DND-41 (cell line): ENCODE data around the gene FAM227A.
A peak's percentile ranks its signal among the peaks of the same experiment; 100 is the strongest.

Source experiments
- ATAC-seq: fragments of 200-7000 bp; cut with Tn5 transposase; 3 replicates; pipeline ENCODE4 v1.9.1; 2021; ENCODE audit warnings: low read depth; ENCODE audit not compliant: insufficient read depth
- DNase-seq: peaks from one replicate; pipeline ENCODE4 v3.0.0-alpha.2; 2020
- H2AFZ ChIP-seq: 2 replicates; pipeline ENCODE4 v1.6.0; 2012; ENCODE audit warnings: low read depth, low read length
- H3K27ac ChIP-seq: 2 replicates; pipeline ENCODE4 v1.5.1; 2012; ENCODE audit warnings: low read length, inconsistent platforms
- H3K27me3 ChIP-seq: fragments of 200-600 bp; sonication (generic); 2 replicates; pipeline ENCODE4 v1.6.0; 2012; ENCODE audit warnings: low read length, mild to moderate bottlenecking, inconsistent platforms; ENCODE audit not compliant: insufficient read depth, poor library complexity
- H3K36me3 ChIP-seq: 2 replicates; pipeline ENCODE4 v1.5.1; 2012; ENCODE audit warnings: low read length, inconsistent platforms; ENCODE audit not compliant: insufficient read depth
- H3K4me1 ChIP-seq: 2 replicates; pipeline ENCODE4 v1.5.1; 2012; ENCODE audit warnings: mild to moderate bottlenecking, low read length; ENCODE audit not compliant: insufficient read depth
- H3K4me2 ChIP-seq: 2 replicates; pipeline ENCODE4 v1.6.0; 2012; ENCODE audit warnings: mild to moderate bottlenecking, moderate library complexity, low read length, inconsistent platforms; ENCODE audit not compliant: insufficient read depth
- H3K4me3 ChIP-seq, 2 experiments: fragments of 200-600 bp in 1 of 2; shearing (Covaris generic) in 1 of 2; 2 replicates each; pipeline ENCODE4 v1.5.1; 2012 to 2016; ENCODE audit warnings: inconsistent platforms in 2 of 2, low read length in 2 of 2, mild to moderate bottlenecking in 2 of 2, low read depth in 1 of 2, moderate library complexity in 1 of 2
- H3K79me2 ChIP-seq: 2 replicates; pipeline ENCODE4 v1.6.0; 2012; ENCODE audit warnings: low read length, inconsistent platforms; ENCODE audit not compliant: insufficient read depth
- H3K9ac ChIP-seq: 2 replicates; pipeline ENCODE4 v1.6.0; 2012; ENCODE audit warnings: low read depth, mild to moderate bottlenecking, inconsistent platforms, low read length, moderate library complexity
- H3K9me3 ChIP-seq: 2 replicates; pipeline ENCODE4 v1.5.1; 2012; ENCODE audit warnings: low read length, moderate library complexity, mild to moderate bottlenecking, inconsistent platforms; ENCODE audit not compliant: insufficient read depth, severe bottlenecking
- H4K20me1 ChIP-seq: 2 replicates; pipeline ENCODE4 v1.6.0; 2012; ENCODE audit warnings: low read length; ENCODE audit not compliant: insufficient read depth
- EZH2 ChIP-seq: IDR thresholded peaks from 3 replicates; pipeline ENCODE4 v1.6.1; 2012; ENCODE audit warnings: borderline replicate concordance, low read depth, mild to moderate bottlenecking, moderate library complexity, low read length, inconsistent platforms; ENCODE audit not compliant: severe bottlenecking
- TF ChIP-seq, protein P1 (sequence below): IDR thresholded peaks from 2 replicates; pipeline ENCODE4 v1.5.1; 2012; ENCODE audit warnings: borderline replicate concordance, low read length, moderate library complexity, mild to moderate bottlenecking; ENCODE audit not compliant: poor library complexity, severe bottlenecking; ENCODE audit errors: extremely low read depth

The FAM227A gene

GRCh38 chr22:38656256-38657044 is at the start of gene FAM227A, which contains the start of gene CBY1:
Gene FAM227A, minus strand, starts transcription at chr22:38656392. Its CDS starts 6,224 bp downstream, at chr22:38650168.
Gene CBY1, plus strand, starts transcription at chr22:38656638. Its CDS starts 11,417 bp downstream, at chr22:38668055.
- no peaks in the 10 kb centered on the region for H3K9me3 ChIP-seq
- ATAC-seq (peak; percentile 84), DNase-seq (peak; percentile 81)
- H3K9ac ChIP-seq, result peak within 1 kb of the TSS; percentile 77
- H3K4me1 ChIP-seq, result peaks cover 20% of the 10 kb centered on the region
- peak within 1 kb of the TSS; percentile 92 for H3K4me2 ChIP-seq
- H4K20me1 ChIP-seq, result no peaks in the 10 kb centered on the region; the same call in 1 of the 2 replicates
- peaks cover 23% of the 10 kb centered on the region for H3K79me2 ChIP-seq
- peak within 1 kb of the TSS; percentile 98 for H3K27ac ChIP-seq
- no peak for TF ChIP-seq EZH2
- TF ChIP-seq, protein P1, sequence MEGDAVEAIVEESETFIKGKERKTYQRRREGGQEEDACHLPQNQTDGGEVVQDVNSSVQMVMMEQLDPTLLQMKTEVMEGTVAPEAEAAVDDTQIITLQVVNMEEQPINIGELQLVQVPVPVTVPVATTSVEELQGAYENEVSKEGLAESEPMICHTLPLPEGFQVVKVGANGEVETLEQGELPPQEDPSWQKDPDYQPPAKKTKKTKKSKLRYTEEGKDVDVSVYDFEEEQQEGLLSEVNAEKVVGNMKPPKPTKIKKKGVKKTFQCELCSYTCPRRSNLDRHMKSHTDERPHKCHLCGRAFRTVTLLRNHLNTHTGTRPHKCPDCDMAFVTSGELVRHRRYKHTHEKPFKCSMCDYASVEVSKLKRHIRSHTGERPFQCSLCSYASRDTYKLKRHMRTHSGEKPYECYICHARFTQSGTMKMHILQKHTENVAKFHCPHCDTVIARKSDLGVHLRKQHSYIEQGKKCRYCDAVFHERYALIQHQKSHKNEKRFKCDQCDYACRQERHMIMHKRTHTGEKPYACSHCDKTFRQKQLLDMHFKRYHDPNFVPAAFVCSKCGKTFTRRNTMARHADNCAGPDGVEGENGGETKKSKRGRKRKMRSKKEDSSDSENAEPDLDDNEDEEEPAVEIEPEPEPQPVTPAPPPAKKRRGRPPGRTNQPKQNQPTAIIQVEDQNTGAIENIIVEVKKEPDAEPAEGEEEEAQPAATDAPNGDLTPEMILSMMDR, result peak; percentile 5
- H2AFZ ChIP-seq, result peak within 1 kb of the TSS; percentile 90
- no peaks in the 10 kb centered on the region for H3K27me3 ChIP-seq
- H3K4me3 ChIP-seq, result peak within 1 kb of the TSS; percentile 71 to 87
- H3K36me3 ChIP-seq, result peaks cover 6% of the 10 kb centered on the region

GRCh38 chr22:38705235-38706100 is 49.3 kb upstream of the FAM227A start, which contains the start of gene GTPBP1:
Gene GTPBP1, plus strand, starts transcription at chr22:38705944. Its CDS starts 12 bp downstream, at chr22:38705956.
- ATAC-seq, result peak; percentile 87
- H2AFZ ChIP-seq, result peak within 1 kb of the TSS; percentile 89

DNA sequence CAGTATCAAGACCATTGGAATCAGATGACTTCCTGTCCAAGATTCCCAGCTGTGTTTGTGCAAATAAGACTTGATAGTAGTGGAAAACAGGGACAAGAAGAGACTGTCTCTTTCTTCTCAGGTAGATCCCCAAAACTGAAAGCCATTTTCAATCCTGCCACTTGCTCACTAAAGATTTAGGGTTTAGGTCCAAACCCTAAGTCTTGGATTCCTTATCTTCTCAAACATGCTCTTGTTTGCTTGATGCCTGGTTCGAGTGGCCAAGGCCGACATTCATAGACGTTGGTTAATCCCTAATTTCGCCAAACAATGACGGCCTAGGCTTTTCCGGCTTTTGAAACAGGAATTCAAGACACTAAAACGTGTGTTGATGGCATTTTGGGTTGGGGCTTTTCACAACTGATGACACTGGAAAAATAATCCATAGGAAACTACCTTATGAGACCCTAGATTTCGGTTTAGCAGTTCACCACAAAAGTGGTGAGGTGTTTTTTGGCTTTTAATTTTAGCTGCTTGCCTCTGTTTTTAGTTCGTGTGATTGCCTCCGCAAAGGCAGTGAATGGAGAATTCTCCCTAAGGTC is 48.6 kb upstream of the FAM227A start:
- H3K4me1 ChIP-seq, result peaks cover 50% of the 10 kb centered on the region
- H3K79me2 ChIP-seq, result peaks cover 57% of the 10 kb centered on the region
- no peaks in the 10 kb centered on the region for H3K9me3 ChIP-seq
- peak overlapping the region; percentile 89 for H2AFZ ChIP-seq
- H3K36me3 ChIP-seq, result peaks cover 26% of the 10 kb centered on the region
- H3K4me2 ChIP-seq, result peak overlapping the region; percentile 69
- ATAC-seq (no peak), DNase-seq (no peak)
- peak overlapping the region; percentile 89 for H3K27ac ChIP-seq
- H3K9ac ChIP-seq, result peak overlapping the region; percentile 59
- H3K27me3 ChIP-seq, result no peaks in the 10 kb centered on the region
- H3K4me3 ChIP-seq, result peak overlapping the region; percentile 17 to 59; a peak in 3 of 4 replicates
- peaks cover 37% of the 10 kb centered on the region for H4K20me1 ChIP-seq
- TF ChIP-seq, protein P1, result no peak
- no peak for TF ChIP-seq EZH2

More at GRCh38 chr22:38705235-38706100, 49.3 kb upstream of the FAM227A start, which contains the start of gene GTPBP1:
- Histone ChIP-seq H3K4me3 (peak within 1 kb of the TSS; percentile 67 to 69), H3K4me1 (peaks cover 47% of the 10 kb centered on the region), H4K20me1 (peaks cover 41% of the 10 kb centered on the region), H3K27ac (peak within 1 kb of the TSS; percentile 89), H3K36me3 (peaks cover 32% of the 10 kb centered on the region), H3K9ac (peak within 1 kb of the TSS; percentile 84), H3K79me2 (peaks cover 57% of the 10 kb centered on the region), H3K9me3 (no peaks in the 10 kb centered on the region), H3K4me2 (peak within 1 kb of the TSS; percentile 76), H3K27me3 (no peaks in the 10 kb centered on the region)
- TF ChIP-seq, protein P1, result no peak
- no peak for TF ChIP-seq EZH2
- peak; percentile 99 for DNase-seq
